Neural crest cell (in vitro differentiated cells): Measurements from ENCODE around the gene SRD5A3. TPM values are rescaled to one million over a fixed set of nuclear protein-coding genes. Genes with fewer than 3 reads are reported as not detected.
A peak's percentile ranks its signal among the peaks of the same experiment; 100 is the strongest.

Source experiments
- DNase-seq: peaks from one replicate; pipeline ENCODE4 v3.0.0; 2021; ENCODE audit warnings: low read depth, mixed read lengths, low spot score
- H3K27ac Mint-ChIP-seq: one replicate; pipeline ENCODE4 v1.8.0; 2021; ENCODE audit warnings: mild to moderate bottlenecking, mixed read lengths; ENCODE audit not compliant: unreplicated experiment
- H3K27me3 Mint-ChIP-seq: 2 replicates; pipeline ENCODE4 v1.8.0; 2021; ENCODE audit warnings: low read depth, mild to moderate bottlenecking, mixed read lengths
- H3K36me3 Mint-ChIP-seq: 2 replicates; pipeline ENCODE4 v1.8.0; 2021; ENCODE audit warnings: low read depth, mild to moderate bottlenecking, mixed read lengths
- H3K4me1 Mint-ChIP-seq: 2 replicates; pipeline ENCODE4 v1.8.0; 2021; ENCODE audit warnings: mixed read lengths
- H3K4me3 Mint-ChIP-seq: one replicate; pipeline ENCODE4 v1.8.0; 2021; ENCODE audit warnings: mild to moderate bottlenecking, mixed read lengths
- H3K9me3 Mint-ChIP-seq: 2 replicates; pipeline ENCODE4 v1.8.0; 2021; ENCODE audit warnings: mixed read lengths
- total RNA-seq: library from RNA; stranded (reverse); gene quantifications from 2 replicates; pipeline ENCODE4 v1.2.1, GENCODE V29; 2021
- TF ChIP-seq, protein P1 (sequence below): fragments of 200-600 bp; sonication (generic); conservative IDR thresholded peaks from 2 replicates; pipeline ENCODE4 v1.5.0; 2021; ENCODE audit warnings: antibody characterized with exemption, mild to moderate bottlenecking

SRD5A3 gene
- total RNA-seq, 1 donor from 2014 or later = 20.3 TPM

DNA sequence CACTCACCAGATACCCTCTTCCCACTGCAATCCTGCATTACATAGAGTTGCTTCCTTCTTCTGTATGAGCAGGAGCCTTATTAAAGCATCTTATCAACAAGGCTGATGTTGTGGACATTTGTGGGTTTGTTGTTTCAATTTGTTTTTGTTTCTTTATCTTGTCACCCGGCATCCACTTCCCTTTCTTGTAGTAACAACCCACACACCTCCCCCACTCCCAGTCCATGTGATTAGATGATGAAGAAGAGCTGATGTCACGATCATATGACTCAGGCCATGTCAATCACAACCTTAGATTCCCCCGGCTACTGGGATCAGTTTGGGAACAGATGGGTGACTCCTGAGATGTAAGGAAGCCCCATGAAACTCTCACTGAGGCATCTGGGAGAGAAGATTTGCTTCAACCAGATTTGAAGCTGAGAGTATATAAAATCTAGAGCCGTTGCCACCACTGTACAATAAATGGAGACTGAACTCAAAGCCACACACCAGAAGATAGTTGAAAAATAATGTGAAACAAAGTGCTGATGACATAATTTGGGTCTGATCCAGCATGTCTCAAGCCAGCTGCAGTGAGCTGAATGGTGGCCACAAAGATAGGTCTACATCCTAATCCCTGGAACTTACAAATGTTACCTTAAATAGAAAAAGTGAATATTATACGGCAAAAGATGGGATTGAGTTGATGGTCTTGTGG is 34.1 kb upstream of the SRD5A3 start:
- H3K9me3 Mint-ChIP-seq = no peaks in the 10 kb centered on the region
- TF ChIP-seq, protein P1, sequence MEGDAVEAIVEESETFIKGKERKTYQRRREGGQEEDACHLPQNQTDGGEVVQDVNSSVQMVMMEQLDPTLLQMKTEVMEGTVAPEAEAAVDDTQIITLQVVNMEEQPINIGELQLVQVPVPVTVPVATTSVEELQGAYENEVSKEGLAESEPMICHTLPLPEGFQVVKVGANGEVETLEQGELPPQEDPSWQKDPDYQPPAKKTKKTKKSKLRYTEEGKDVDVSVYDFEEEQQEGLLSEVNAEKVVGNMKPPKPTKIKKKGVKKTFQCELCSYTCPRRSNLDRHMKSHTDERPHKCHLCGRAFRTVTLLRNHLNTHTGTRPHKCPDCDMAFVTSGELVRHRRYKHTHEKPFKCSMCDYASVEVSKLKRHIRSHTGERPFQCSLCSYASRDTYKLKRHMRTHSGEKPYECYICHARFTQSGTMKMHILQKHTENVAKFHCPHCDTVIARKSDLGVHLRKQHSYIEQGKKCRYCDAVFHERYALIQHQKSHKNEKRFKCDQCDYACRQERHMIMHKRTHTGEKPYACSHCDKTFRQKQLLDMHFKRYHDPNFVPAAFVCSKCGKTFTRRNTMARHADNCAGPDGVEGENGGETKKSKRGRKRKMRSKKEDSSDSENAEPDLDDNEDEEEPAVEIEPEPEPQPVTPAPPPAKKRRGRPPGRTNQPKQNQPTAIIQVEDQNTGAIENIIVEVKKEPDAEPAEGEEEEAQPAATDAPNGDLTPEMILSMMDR = no peak
- H3K27me3 Mint-ChIP-seq = no peaks in the 10 kb centered on the region
- H3K4me3 Mint-ChIP-seq = no peak overlapping the region
- no peak overlapping the region for H3K27ac Mint-ChIP-seq
- H3K4me1 Mint-ChIP-seq = no peaks in the 10 kb centered on the region
- no peaks in the 10 kb centered on the region for H3K36me3 Mint-ChIP-seq
- no peak for DNase-seq

DNA sequence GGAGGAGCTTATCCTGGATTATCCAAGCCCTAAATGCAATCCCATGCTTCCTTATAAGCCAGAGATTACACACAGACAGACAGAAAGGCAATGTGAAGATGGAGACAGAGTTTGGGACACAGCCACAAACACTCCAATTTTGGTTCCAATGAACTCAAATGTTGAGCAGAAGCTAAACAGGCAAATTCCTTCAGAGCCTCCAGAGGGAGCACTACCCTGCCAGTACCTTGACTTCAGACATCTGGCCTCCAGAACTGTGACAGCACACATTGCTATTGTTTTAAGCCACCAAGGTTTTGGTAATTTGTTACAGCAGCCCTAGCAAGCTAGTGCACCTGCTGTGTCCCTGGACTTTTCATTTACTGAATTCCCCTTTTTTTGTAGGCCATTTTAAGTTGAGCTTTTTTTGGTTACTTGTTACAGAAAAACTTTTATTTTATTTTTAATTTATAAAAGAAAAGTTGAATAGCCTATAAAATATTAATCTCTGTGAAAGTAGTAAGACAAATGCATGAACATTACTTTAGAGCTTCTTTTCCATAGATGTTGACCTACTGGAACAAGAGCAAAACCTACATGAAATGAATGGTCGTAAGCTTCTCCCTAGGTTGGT is 33.4 kb upstream of the SRD5A3 start:
- DNase-seq = peak; percentile 4
- H3K4me1 Mint-ChIP-seq = no peaks in the 10 kb centered on the region
- no peak overlapping the region for H3K27ac Mint-ChIP-seq
- TF ChIP-seq, protein P1 = peak; percentile 64
- H3K27me3 Mint-ChIP-seq = peaks cover 4% of the 10 kb centered on the region
- peaks cover 3% of the 10 kb centered on the region for H3K36me3 Mint-ChIP-seq
- H3K9me3 Mint-ChIP-seq = peaks cover 2% of the 10 kb centered on the region
- H3K4me3 Mint-ChIP-seq = no peak overlapping the region

DNA sequence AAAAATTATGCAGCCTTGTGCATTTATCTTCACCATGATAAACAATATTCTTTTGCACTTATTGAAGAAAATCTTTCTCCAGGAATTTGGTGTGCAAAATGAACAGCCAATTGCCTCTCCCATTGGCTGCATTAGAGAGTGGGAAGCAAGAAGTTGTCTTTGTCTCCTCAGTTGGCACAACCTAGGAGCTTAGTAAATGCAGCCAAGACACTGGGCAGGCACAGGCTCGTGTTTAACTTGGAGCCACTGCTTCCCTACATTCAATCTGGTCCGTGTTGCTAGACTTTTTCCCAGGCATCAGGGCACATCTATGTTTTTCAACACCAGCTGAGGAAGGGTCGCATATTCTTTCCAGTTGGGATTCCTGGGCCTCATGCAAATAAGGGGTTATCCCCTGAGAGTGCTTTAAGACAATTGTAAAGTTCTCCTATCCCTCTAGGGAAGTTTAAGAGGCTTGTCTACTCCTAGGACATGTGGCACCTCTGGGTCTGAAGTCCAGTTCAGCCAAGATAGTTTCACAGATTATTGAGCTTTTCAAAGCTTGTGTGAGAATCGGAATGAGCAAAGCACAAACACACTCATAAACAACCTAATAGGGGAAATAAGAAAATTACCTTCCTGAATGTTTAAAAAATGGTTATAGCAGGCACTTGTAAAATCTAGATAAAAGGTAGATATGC is 31.8 kb upstream of the SRD5A3 start:
- peaks cover 2% of the 10 kb centered on the region for H3K9me3 Mint-ChIP-seq
- H3K4me1 Mint-ChIP-seq = no peaks in the 10 kb centered on the region
- DNase-seq = no peak
- peaks cover 4% of the 10 kb centered on the region for H3K36me3 Mint-ChIP-seq
- no peak overlapping the region for H3K4me3 Mint-ChIP-seq
- H3K27me3 Mint-ChIP-seq = peaks cover 11% of the 10 kb centered on the region
- TF ChIP-seq, protein P1 = no peak
- no peak overlapping the region for H3K27ac Mint-ChIP-seq

DNA sequence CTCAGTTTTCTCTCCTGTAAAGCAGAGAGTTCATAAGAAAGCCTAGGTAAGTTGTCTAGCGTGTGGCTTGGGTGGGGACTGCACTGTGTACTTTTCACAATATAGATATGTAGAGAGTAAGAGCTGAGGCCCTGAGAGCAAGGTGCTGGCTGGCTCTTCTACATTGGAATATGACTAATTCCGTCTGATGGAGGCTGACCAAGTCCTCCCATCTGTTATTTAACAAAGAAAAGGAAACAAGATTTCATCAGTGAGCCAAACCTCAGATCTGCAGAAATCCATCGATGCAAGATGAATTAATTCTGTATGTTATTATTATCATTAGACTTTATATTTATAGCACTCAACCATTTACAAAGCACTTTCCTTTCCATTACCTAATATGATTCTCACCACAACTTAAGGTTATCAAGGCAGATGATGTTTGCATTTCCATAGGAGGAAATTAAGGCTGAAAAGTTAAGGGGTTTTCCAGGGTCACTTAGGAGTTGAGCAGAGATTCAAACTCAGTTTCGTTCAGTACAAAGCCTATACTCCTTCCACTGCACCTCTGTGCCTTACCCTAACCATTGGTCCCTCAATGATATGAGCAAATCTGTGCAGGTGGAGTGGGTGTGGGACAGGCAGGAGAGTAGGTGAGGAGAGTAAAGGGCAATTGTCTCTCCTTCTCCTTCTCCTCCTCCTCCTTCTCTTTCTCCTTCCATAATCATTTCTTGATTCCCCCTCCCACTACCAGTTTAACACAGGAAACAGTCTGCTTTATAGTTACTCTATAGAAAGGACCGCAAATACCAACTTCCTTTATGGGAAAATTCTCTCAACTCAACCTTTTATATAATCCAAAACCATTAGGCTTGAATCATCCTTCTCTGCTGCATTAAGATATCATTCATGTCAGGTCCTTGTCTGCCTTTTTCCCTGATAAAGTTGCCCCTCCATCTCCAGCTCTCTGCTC is 27.6 kb upstream of the SRD5A3 start:
- H3K4me3 Mint-ChIP-seq = no peak overlapping the region
- DNase-seq = no peak
- TF ChIP-seq, protein P1 = no peak
- no peak overlapping the region for H3K27ac Mint-ChIP-seq
- peaks cover 2% of the 10 kb centered on the region for H3K9me3 Mint-ChIP-seq
- no peaks in the 10 kb centered on the region for H3K4me1 Mint-ChIP-seq
- H3K27me3 Mint-ChIP-seq = peaks cover 11% of the 10 kb centered on the region
- peaks cover 4% of the 10 kb centered on the region for H3K36me3 Mint-ChIP-seq

DNA sequence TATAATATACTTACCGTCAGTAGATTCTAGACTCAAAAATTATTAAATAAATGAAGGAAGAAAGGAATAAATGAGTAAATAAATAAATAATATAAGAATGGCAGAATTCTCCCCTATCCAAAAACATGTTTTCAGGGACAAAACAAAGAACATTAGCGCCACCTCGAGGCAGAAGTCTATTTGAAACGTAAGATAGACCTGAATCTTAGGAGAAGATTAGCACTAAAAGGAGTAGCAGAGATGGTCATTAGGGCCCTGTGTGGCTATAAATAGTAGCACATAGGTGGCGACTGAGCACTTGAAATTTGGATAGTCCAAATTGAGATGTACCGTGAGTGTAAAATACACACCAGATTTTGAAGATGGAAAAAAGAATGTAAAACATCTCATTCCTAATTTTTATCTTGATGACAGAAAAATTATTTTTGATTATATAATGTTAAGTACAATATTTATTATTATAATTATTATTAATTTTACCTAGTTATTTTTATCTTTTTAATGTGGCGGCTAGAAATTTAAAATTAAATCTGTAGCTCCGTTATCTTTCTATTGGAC is 24.3 kb upstream of the SRD5A3 start:
- no peak overlapping the region for H3K27ac Mint-ChIP-seq
- peaks cover 2% of the 10 kb centered on the region for H3K9me3 Mint-ChIP-seq
- H3K4me1 Mint-ChIP-seq = no peaks in the 10 kb centered on the region
- H3K36me3 Mint-ChIP-seq = peaks cover 4% of the 10 kb centered on the region
- H3K27me3 Mint-ChIP-seq = peaks cover 22% of the 10 kb centered on the region
- TF ChIP-seq, protein P1 = peak; percentile 89
- peak; percentile 83 for DNase-seq
- H3K4me3 Mint-ChIP-seq = no peak overlapping the region
